CD4-positive, alpha-beta T cell treated with Interferon alpha-2 for 1 hour (primary cell): ENCODE data around the gene NCAM1.
A peak's percentile ranks its signal among the peaks of the same experiment; 100 is the strongest.

Experiments
- DNase-seq, 2 donors: peaks; one replicate each; pipeline ENCODE4 v3.0.0-alpha.2; 2020 to 2022

Gene NCAM1

GRCh38 chr11:113213549-113213948, 252.3 kb downstream of the NCAM1 start:
- no peak for DNase-seq

- no peak for DNase-seq
Measured at GRCh38 chr11:113222241-113222640, 261.0 kb downstream of the NCAM1 start.

GRCh38 chr11:113234888-113235287, 273.7 kb downstream of the NCAM1 start:
- DNase-seq: no peak

DNA sequence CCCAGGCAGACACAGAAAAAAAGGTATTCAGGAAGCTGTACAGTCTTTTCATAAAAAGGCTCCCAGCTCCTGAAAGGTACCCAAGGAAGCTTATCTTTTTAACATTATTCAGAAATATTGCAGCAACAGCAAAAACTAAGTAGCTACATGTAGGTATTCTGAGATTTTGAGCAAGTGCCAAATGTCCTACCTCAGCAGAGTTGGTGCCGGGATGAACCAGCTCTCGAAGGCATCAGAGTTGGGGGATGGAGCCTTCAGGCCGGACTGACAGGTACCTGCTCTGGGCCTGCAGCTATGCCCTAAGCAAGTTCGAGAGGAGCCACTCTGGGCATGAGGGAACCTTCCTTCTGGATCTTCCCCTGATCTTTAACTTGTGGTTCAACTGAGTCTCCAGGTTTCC, 276.0 kb downstream of the NCAM1 start:
- no peak for DNase-seq

DNA sequence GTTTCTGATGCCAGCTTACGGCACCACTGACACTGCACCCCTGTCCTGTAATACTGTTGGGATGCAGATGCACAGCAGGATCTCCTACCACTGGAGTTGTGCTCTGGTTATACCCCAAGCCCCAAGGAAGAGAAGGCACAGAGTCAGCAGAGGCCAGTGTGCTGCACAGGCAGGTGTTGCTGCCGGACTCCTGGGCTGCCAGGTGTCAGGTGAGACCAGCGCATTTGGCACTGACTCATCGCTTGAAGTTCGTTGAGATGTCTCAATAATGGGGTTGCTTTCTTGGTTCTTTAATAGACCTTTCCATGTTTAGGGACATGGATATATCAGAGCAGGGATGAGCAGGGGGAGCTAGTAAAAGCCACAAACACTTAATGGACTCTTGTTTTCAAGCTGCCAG, 277.5 kb downstream of the NCAM1 start:
- no peak for DNase-seq

GRCh38 chr11:113240389-113240788, 279.2 kb downstream of the NCAM1 start:
- no peak for DNase-seq

- no peak for DNase-seq
Measured at GRCh38 chr11:113240790-113241635, 279.8 kb downstream of the NCAM1 start.

GRCh38 chr11:113241636-113242054, 280.4 kb downstream of the NCAM1 start:
- DNase-seq: no peak

GRCh38 chr11:113242060-113242459, 280.8 kb downstream of the NCAM1 start:
- DNase-seq: no peak

DNA sequence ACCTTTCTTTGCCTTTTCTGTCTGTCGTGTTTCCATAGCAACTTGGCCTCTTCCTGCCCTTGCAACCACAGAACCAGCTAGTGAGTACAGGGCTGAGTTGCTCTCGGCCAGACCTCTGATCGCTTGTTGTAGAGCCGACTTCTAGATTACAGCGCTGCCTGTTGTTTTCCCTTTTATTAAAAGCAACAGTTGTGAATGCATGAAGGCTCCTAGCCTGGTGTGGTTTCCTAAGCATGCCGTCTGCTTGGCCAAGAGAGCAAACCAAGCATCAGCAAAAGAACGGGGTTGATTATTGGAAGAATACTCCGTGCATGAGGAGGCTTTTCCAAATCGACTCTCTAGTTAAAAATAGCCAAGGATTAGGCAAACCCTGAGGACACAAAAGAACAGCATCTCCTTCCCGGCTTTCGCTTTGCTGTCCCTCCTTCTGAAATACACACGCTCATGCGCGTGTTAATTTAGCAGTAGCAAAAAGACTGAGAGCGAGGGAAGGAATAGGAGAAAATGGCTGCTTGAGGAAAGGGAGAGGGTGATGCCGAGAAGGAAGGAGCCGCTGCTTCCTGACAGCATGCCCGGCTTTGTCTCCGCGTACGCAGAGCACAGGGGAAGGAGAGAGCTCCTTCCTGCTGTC, 281.7 kb downstream of the NCAM1 start:
- DNase-seq: peak in 1 of 2 donors; percentile 6

DNA sequence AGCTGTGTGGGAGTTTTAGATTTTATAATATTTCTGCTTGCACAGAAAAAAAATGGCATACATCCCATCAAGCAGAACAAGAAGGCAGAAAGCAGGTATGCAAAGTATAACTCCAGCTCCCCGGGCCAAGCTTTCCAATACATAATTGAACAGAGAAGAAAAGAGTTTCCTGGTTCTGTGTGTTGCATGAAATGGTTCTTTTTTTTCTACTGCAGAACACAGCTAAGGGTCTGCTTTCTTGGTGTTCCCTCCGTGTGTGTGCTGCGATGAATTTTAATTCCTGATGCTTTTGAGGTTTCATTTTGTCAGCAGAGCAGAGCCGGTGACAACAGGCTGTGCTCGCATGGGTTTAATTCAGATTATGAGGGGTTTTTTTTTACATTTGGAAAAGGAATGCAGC, 282.5 kb downstream of the NCAM1 start:
- no peak for DNase-seq

GRCh38 chr11:113245216-113245615, 284.0 kb downstream of the NCAM1 start:
- no peak for DNase-seq

- DNase-seq: no peak
Measured at GRCh38 chr11:113247221-113247620, 286.0 kb downstream of the NCAM1 start.

DNA sequence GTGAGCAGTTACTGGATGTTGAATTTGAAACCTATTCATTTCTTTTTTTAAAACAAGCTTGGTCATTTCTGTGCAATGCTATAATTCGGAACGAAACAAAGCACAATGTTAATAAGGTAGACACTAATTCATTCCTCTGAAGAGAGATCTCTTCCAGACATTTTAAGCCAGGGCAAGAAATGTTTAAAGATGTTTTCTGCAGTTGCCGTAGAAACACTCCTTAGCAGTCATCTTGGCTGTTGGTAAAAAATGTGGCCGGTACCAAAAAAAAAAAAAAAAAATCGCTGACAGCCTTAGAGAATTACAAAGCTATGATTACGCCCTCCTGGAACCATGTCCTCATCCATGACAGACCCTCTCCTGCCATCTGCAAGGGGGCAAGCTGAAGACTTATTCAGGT, 286.7 kb downstream of the NCAM1 start:
- DNase-seq: no peak

- DNase-seq: no peak
Measured at GRCh38 chr11:113248702-113249490, 287.7 kb downstream of the NCAM1 start.

DNA sequence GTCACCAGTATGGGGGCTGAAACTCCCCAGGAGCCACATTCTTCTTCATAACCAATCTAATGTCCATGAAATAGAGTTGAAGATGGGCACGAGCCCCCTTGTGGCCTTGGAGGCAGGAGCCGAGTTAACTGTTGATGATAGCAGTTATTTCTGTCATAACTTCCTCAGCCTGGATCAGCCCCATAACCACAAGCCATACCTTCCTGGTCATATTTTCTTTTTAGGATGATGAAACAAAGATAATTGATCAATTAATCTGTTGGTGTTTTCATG, 288.2 kb downstream of the NCAM1 start:
- DNase-seq: no peak

GRCh38 chr11:113249786-113250185, 288.6 kb downstream of the NCAM1 start:
- no peak for DNase-seq

GRCh38 chr11:113251281-113251680, 290.1 kb downstream of the NCAM1 start:
- DNase-seq: no peak

DNA sequence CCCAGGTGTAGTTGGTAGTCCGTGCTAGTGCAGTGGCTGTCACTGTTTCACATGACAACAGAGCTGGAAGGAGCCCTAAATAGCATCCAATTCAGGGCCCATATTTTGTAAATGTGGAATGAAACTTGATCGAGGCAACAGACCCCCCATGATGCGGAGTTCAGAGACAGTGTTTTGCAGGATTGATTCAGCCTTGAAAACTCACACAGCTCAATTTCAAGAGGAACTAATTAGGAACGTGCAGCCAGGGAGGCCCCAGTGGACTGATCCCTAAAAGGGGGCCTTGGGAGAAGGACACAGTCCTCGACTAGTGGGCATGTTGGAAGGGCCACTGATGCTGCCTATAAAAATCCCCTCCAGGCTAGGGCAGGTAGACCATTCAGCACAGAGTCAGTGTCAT, 292.2 kb downstream of the NCAM1 start:
- DNase-seq: no peak

DNA sequence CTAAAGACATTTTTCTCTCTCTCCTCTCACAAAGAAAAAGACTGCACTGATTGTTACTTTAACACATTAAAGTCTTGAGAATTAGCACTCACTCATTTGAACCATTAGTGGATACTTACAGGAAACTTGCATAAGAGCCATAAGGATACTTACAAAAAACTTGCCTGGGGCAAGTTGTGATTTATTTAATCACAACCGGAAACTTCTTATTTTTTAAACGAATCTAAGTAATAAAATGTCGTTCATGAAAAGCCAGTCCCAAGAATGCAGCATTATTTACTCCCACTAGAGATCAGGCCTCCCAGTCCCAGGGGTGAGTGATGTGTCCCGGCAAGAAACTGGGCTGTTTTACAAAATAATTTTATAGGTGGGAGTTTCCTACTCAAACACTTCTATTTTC, 293.9 kb downstream of the NCAM1 start:
- no peak for DNase-seq

GRCh38 chr11:113255741-113256140, 294.5 kb downstream of the NCAM1 start:
- no peak for DNase-seq

DNA sequence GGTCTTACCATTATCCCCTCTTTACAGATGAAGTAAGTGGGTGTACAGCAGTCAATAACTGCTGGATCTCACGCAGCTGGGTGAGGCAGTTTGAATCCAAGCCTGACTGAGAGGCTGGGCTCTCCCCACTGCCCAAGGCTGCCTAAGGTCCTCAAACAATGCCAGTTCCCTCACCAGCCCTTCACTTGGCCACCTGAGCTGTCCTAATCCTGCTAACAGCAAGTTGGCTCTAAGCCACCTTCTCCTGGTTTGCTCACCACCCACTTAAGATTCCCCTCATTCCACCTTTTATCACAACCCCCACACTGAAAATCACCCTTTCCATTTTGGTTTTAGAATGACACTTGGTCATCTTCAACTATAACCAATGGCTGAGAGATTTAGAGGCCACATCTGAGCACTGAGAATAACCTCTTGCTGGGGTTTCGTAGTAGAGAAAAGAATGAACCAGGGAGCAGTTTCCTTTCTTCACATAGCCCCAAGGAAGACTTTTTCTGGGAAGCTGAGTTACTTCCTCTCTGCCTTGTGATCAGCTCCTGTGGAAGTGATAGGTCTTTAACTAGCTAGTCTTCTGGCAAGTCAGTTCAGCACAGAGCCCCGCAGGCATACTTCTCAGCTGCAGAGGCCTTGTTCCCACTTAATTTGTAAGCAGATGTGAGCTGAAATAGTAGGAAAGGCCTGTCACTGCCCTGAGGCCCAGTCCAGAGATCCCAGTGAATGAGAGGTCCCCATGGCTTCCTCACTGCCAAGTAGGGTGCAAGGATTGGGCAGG, 295.4 kb downstream of the NCAM1 start:
- DNase-seq: no peak

DNA sequence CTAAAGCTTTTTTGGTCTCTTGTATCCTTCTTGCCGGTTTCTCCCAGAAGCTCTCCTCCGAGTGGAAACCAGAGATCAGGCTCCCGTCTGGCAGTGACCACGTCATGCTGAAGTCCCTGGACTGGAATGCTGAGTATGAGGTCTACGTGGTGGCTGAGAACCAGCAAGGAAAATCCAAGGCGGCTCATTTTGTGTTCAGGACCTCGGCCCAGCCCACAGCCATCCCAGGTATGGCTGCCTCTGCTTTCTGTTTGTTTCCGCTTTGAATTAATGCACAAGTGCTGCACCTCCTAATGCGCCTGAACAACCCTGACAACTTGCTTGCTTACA, 298.8 kb downstream of the NCAM1 start:
- DNase-seq: no peak
